Measurements from ENCODE around the gene TNFRSF8.

- TF ChIP-seq CTCF (IDR thresholded peaks at IDR 0.05) (no peak), TCF7L2 (IDR thresholded peaks at IDR 0.05; ENCODE audit: low read depth, low read length) (no peak), POLR2AphosphoS5 (IDR thresholded peaks at IDR 0.05; ENCODE audit: low read depth, low read length) (no peak)
Observed at GRCh38 chr1:12143631-12144155, 80.6 kb downstream of the TNFRSF8 start.

Measured in Panc1 (cell line).